HL-60 (cell line): ENCODE data around the gene DPP10.

Experiments used
- POLR2AphosphoS5 ChIP-seq: IDR thresholded peaks from 2 replicates; pipeline ENCODE4 v1.6.1; 2012; ENCODE audit warnings: low read depth
- REST ChIP-seq: IDR thresholded peaks from 2 replicates; pipeline ENCODE4 v1.6.1; 2012; ENCODE audit warnings: low read depth; ENCODE audit not compliant: insufficient replicate concordance

- TF ChIP-seq REST (no peak), POLR2AphosphoS5 (no peak)
Observed at GRCh38 chr2:114609203-114609602, 166.8 kb downstream of the DPP10 start.
